KMS-11 (cell line): ENCODE results near the gene PRND.
"Not testable (repeated sequence)": the region's sequence is repeated elsewhere in the genome, so short reads cannot be mapped to it uniquely, and the experiment has no call there.

Experiments used
- H2AFZ ChIP-seq: fragments of 200-600 bp; sonication (generic); 2 replicates; pipeline ENCODE4 v1.6.1; 2016; ENCODE audit warnings: antibody characterized with exemption, mixed run types, low read depth
- H3K27ac ChIP-seq: fragments of 200-600 bp; sonication (generic); 2 replicates; pipeline ENCODE4 v1.6.1; 2016; ENCODE audit warnings: mild to moderate bottlenecking, mixed run types
- H3K27me3 ChIP-seq: fragments of 200-600 bp; sonication (generic); 2 replicates; pipeline ENCODE4 v1.6.1; 2017; ENCODE audit warnings: mild to moderate bottlenecking, low read depth, mixed run types, moderate library complexity; ENCODE audit not compliant: insufficient read depth
- H3K36me3 ChIP-seq: fragments of 200-600 bp; sonication (generic); 2 replicates; pipeline ENCODE4 v1.6.1; 2017; ENCODE audit warnings: mild to moderate bottlenecking, mixed run types; ENCODE audit not compliant: insufficient read depth
- H3K4me1 ChIP-seq: fragments of 200-600 bp; sonication (generic); 2 replicates; pipeline ENCODE4 v1.6.1; 2016; ENCODE audit warnings: mild to moderate bottlenecking, low read depth, mixed run types; ENCODE audit not compliant: poor library complexity, severe bottlenecking
- H3K4me2 ChIP-seq: fragments of 200-600 bp; sonication (generic); 2 replicates; pipeline ENCODE4 v1.7.0; 2016; ENCODE audit warnings: mild to moderate bottlenecking, mixed run types
- H3K4me3 ChIP-seq: fragments of 200-600 bp; sonication (generic); IDR thresholded peaks from 2 replicates; pipeline ENCODE4 v1.6.1; 2017; ENCODE audit warnings: low read depth, low read length, mixed read lengths; ENCODE audit not compliant: insufficient read depth
- H3K79me2 ChIP-seq: fragments of 200-600 bp; sonication (generic); 2 replicates; pipeline ENCODE4 v1.6.1; 2016; ENCODE audit warnings: low read depth, mixed run types; ENCODE audit not compliant: insufficient read depth
- H3K9ac ChIP-seq: fragments of 200-600 bp; sonication (generic); 2 replicates; pipeline ENCODE4 v1.6.1; 2016; ENCODE audit warnings: mild to moderate bottlenecking, mixed run types
- H4K20me1 ChIP-seq: fragments of 200-600 bp; sonication (generic); 2 replicates; pipeline ENCODE4 v1.6.1; 2016; ENCODE audit warnings: mild to moderate bottlenecking, mixed run types; ENCODE audit not compliant: insufficient read depth
- TF ChIP-seq, protein P1 (sequence below): fragments of 200-600 bp; sonication (generic); conservative IDR thresholded peaks from 2 replicates; pipeline ENCODE4 v1.6.1; 2017; ENCODE audit warnings: low read depth, mild to moderate bottlenecking, antibody characterized with exemption, low read length, moderate library complexity, mixed read lengths

PRND gene

DNA sequence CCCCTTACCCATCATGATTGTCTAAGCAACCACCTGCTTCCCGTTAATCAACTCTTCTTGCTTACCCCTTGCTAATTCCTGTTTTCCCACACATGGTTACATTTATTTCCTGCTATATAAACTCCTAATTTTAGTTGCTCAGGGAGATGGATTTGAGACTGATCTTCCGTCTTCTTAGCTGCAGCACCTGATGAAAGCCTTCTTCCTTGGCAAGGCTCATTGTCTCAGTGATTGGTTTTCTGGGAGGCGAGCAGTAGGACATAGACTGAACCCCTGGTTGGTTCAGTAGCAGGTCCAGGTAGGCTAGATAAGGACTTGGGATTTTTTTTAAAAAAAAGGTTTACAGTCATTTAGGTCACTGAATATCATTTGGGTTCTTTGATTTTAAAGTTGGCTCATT is 50.4 kb downstream of the PRND start:
- no peaks in the 10 kb centered on the region for H3K4me1 ChIP-seq
- H3K9ac ChIP-seq, result no peak overlapping the region
- H3K27ac ChIP-seq, result no peak overlapping the region
- no peak overlapping the region for H3K4me2 ChIP-seq
- no peaks in the 10 kb centered on the region for H3K27me3 ChIP-seq
- no peaks in the 10 kb centered on the region for H3K36me3 ChIP-seq
- TF ChIP-seq, protein P1, sequence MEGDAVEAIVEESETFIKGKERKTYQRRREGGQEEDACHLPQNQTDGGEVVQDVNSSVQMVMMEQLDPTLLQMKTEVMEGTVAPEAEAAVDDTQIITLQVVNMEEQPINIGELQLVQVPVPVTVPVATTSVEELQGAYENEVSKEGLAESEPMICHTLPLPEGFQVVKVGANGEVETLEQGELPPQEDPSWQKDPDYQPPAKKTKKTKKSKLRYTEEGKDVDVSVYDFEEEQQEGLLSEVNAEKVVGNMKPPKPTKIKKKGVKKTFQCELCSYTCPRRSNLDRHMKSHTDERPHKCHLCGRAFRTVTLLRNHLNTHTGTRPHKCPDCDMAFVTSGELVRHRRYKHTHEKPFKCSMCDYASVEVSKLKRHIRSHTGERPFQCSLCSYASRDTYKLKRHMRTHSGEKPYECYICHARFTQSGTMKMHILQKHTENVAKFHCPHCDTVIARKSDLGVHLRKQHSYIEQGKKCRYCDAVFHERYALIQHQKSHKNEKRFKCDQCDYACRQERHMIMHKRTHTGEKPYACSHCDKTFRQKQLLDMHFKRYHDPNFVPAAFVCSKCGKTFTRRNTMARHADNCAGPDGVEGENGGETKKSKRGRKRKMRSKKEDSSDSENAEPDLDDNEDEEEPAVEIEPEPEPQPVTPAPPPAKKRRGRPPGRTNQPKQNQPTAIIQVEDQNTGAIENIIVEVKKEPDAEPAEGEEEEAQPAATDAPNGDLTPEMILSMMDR, result no peak
- H2AFZ ChIP-seq, result no peak overlapping the region
- H4K20me1 ChIP-seq, result no peaks in the 10 kb centered on the region
- no peaks in the 10 kb centered on the region for H3K79me2 ChIP-seq
- no peak overlapping the region for H3K4me3 ChIP-seq

DNA sequence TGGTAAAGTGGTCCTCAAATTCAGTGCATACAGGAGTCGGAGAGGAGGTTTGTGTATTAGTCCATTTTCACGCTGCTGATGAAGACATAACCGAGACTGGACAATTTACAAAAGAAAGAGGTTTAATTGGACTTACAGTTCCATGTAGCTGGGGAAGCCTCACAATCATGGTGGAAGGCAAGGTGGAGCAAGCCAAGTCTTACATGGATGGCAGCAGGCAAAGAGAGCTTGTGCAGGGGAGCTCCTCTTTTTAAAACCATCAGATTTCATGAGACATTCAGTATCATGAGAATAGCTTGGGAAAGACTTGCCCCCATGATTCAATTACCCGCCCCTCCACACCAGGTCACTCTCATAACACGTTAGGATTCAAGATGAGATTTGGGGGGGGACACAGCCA is 51.3 kb downstream of the PRND start:
- not testable (repeated sequence) for H3K79me2 ChIP-seq, H2AFZ ChIP-seq, H3K4me1 ChIP-seq, H3K9ac ChIP-seq, H3K4me3 ChIP-seq, H3K4me2 ChIP-seq, H3K36me3 ChIP-seq, H3K27me3 ChIP-seq, H3K27ac ChIP-seq, H4K20me1 ChIP-seq

DNA sequence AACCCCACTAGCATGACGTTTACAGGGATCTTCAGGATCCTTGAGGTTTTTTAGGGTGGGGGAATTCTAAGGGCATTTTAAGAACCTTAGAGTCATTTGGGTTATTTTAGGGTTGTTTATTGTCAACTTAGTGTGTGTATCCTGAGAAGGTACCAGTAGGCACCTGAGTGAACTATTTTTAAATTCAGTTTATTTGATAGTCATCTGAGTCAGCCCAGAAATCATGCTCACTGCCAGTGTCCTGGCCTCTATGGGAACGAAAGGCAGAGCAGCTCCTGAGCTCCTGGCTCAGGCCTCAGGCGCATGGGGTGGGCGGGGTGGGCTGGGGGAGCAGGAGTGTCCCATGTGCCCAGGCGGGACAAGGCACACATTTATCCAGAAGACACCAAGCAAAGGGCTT is 52.0 kb downstream of the PRND start:
- no peak overlapping the region for H3K4me2 ChIP-seq
- TF ChIP-seq, protein P1, result no peak

DNA sequence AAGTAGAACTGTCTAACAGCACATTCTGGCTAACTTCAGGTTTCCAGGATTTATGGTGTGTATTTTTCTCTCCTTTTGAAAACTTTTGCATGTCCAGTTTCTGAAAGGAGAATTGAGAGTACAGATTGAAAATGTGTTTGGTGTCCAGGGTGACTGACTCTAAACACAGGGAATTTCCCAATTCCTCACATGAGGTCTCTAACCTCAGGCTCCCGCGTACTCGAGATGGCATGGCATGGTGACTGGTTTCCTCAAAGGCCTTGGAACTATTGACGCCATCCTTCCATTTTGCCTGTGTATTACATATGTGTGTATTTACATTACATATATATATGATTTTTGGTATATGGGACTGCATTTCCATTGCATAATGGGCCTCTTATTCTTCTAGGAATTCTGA is 52.5 kb downstream of the PRND start:
- Histone ChIP-seq H3K4me1 (no peaks in the 10 kb centered on the region), H3K27ac (no peak overlapping the region), H3K36me3 (no peaks in the 10 kb centered on the region), H2AFZ (no peak overlapping the region), H3K79me2 (no peaks in the 10 kb centered on the region), H3K9ac (no peak overlapping the region), H3K4me3 (no peak overlapping the region), H3K4me2 (no peak overlapping the region), H4K20me1 (no peaks in the 10 kb centered on the region), H3K27me3 (no peaks in the 10 kb centered on the region)
- TF ChIP-seq, protein P1, result no peak

More for the DNA sequence above, 52.0 kb downstream of the PRND start:
- Histone ChIP-seq H3K27me3 (no peaks in the 10 kb centered on the region), H3K4me1 (no peaks in the 10 kb centered on the region), H4K20me1 (no peaks in the 10 kb centered on the region), H3K27ac (no peak overlapping the region), H3K79me2 (no peaks in the 10 kb centered on the region), H2AFZ (no peak overlapping the region), H3K9ac (no peak overlapping the region), H3K4me3 (no peak overlapping the region), H3K36me3 (no peaks in the 10 kb centered on the region)

DNA sequence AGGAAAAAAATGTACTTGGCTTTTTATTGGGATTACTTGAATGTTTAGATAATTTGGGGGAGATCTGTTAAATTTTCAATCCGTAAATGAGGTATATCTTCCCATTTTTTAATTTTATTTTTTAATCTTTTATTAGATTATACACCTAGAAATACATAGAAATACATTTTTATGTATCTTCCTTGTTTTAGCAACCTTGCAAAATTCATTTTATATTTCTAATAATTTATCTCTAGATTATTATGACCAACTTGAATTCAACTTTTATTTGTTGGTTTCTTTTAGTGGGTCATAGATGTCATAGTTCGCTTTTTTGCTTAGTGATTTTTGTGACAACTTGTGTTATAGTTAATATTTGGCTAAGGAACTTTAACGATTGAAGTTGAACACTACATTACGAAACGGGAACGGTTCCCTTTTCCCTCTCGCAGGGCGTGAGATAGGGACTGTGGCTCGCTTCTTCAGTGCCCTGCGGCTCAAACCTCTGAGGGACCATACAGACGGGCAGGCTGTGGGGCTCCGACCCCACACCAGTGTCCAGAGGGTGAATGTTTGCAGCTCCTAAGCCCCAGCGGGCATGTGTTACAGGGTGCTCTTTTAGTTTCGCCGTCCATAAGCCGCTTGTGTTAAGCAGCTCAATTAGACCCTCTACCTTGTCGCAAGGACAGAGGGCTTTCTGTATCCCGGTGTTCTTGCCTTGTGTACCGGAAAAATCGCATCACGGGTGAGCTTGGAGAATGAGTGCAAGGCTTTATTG is 53.8 kb downstream of the PRND start:
- TF ChIP-seq, protein P1, result no peak
- no peaks in the 10 kb centered on the region for H3K36me3 ChIP-seq
- H3K4me2 ChIP-seq, result no peak overlapping the region
- H3K9ac ChIP-seq, result no peak overlapping the region
- no peaks in the 10 kb centered on the region for H3K79me2 ChIP-seq
- H3K27ac ChIP-seq, result no peak overlapping the region
- H3K4me1 ChIP-seq, result no peaks in the 10 kb centered on the region
- H4K20me1 ChIP-seq, result no peaks in the 10 kb centered on the region
- no peak overlapping the region for H3K4me3 ChIP-seq
- H3K27me3 ChIP-seq, result no peaks in the 10 kb centered on the region
- no peak overlapping the region for H2AFZ ChIP-seq
